NT2/D1 (cell line): ENCODE data around the gene GAS6.
"Not testable (repeated sequence)": the region's sequence is repeated elsewhere in the genome, so short reads cannot be mapped to it uniquely, and the experiment has no call there.

Source experiments
- DNase-seq: peaks from one replicate; pipeline ENCODE4 v3.0.0-alpha.2; 2011; ENCODE audit warnings: low read depth, low spot score
- H3K27me3 ChIP-seq: 2 replicates; pipeline ENCODE4 v1.6.0; 2011; ENCODE audit warnings: mild to moderate bottlenecking; ENCODE audit not compliant: insufficient read length, insufficient read depth
- H3K36me3 ChIP-seq: 2 replicates; pipeline ENCODE4 v1.6.1; 2011; ENCODE audit warnings: mild to moderate bottlenecking, low read length, mixed read lengths; ENCODE audit not compliant: insufficient read depth, insufficient read length
- H3K4me1 ChIP-seq: 2 replicates; pipeline ENCODE4 v1.5.1; 2011; ENCODE audit not compliant: insufficient read depth, insufficient read length
- H3K4me3 ChIP-seq: 2 replicates; pipeline ENCODE4 v1.5.1; 2011; ENCODE audit warnings: low read depth; ENCODE audit not compliant: insufficient read length
- H3K9ac ChIP-seq: 2 replicates; pipeline ENCODE4 v1.6.0; 2011; ENCODE audit warnings: low read depth; ENCODE audit not compliant: insufficient read length
- H3K9me3 ChIP-seq: 2 replicates; pipeline ENCODE4 v1.5.1; 2011; ENCODE audit warnings: mild to moderate bottlenecking, low read length; ENCODE audit not compliant: insufficient read depth
- SUZ12 ChIP-seq: IDR thresholded peaks from 2 replicates; pipeline ENCODE4 v1.6.1; 2011; ENCODE audit not compliant: insufficient read length, insufficient read depth; ENCODE audit errors: extremely low read depth
- YY1 ChIP-seq: IDR thresholded peaks from 2 replicates; pipeline ENCODE4 v1.6.1; 2011; ENCODE audit not compliant: insufficient read length, insufficient read depth
- ZNF274 ChIP-seq: IDR thresholded peaks from 2 replicates; pipeline ENCODE4 v1.6.1; 2011; ENCODE audit warnings: mild to moderate bottlenecking, low read depth, low read length

The GAS6 gene

DNA sequence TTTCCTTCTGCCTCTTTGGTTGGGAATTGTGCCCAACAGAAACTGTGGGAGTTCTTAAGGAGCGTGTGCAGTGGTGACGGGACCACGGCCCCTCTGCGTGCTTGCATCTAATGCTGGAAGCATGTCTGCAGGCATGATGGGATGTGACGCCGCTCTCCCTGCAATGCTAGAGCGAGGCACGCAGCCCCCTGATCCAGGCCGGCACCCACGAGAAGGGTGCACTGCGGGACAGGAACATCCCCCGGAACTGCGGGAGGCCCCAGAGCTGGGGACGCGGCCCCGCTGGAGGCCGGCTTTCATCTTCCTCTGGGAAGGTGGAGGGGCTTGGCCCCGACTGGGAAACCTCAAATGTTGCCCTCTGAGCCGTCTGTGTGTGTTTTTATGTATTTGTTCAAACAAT is 72.1 kb downstream of the GAS6 start:
- Histone ChIP-seq H3K27me3 (no peaks in the 10 kb centered on the region), H3K4me1 (no peaks in the 10 kb centered on the region), H3K4me3 (no peak overlapping the region), H3K36me3 (no peaks in the 10 kb centered on the region), H3K9me3 (no peaks in the 10 kb centered on the region), H3K9ac (no peak overlapping the region)
- TF ChIP-seq SUZ12 (no peak), YY1 (no peak)
- no peak for DNase-seq

DNA sequence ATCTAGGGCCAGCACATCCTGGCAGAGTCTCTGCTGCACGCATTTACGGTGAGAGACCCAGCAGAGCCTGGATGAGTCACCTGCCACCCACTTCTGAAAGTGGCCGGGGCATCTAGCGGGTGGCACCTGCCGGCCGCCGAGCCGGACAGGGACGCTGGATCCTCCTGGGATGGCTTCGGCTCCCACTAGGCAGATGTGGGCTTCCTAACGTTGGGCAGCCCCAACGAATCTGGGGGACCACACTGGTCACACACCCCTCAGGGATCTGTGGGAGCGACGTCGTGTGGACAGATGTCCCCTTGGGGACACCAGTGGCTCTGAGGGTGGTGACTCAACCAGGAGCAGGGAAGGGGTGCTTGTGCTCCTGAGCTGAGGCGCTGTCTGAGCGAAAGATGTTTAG is 72.7 kb downstream of the GAS6 start:
- Histone ChIP-seq H3K4me3 (no peak overlapping the region), H3K27me3 (no peaks in the 10 kb centered on the region), H3K9me3 (no peaks in the 10 kb centered on the region), H3K4me1 (no peaks in the 10 kb centered on the region), H3K9ac (no peak overlapping the region), H3K36me3 (no peaks in the 10 kb centered on the region)
- TF ChIP-seq SUZ12: no peak
- no peak for TF ChIP-seq ZNF274
- TF ChIP-seq YY1: no peak
- no peak for DNase-seq

DNA sequence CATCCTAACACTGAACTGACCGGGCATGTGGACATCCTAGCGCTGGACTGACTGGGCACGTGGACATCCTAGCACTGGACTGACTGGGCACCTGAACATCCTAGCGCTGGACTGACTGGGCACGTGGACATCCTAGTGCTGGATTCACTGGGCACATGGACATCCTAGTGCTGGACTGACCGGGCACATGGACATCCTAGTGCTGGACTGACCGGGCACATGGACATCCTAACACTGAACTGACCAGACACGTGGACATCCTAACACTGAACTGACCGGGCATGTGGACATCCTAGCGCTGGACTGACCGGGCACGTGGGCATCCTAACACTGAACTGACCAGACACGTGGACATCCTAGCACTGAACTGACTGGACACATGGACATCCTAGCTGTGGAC is 73.9 kb downstream of the GAS6 start:
- not testable (repeated sequence) for H3K4me1 ChIP-seq, H3K4me3 ChIP-seq, H3K27me3 ChIP-seq, H3K36me3 ChIP-seq, H3K9me3 ChIP-seq, DNase-seq, H3K9ac ChIP-seq

- no peaks in the 10 kb centered on the region for H3K4me1 ChIP-seq
- H3K9me3 ChIP-seq: peaks cover 14% of the 10 kb centered on the region; the same call in 1 of the 2 replicates
- H3K27me3 ChIP-seq: no peaks in the 10 kb centered on the region
- no peaks in the 10 kb centered on the region for H3K36me3 ChIP-seq
- no peak for TF ChIP-seq ZNF274
- no peak for TF ChIP-seq SUZ12
- no peak for TF ChIP-seq YY1
- no peak overlapping the region for H3K4me3 ChIP-seq
- H3K9ac ChIP-seq: no peak overlapping the region
- DNase-seq: no peak
These were observed 74.7 kb downstream of the GAS6 start for GRCh38 chr13:113789167-113789566.

GRCh38 chr13:113788413-113789135 is 75.3 kb downstream of the GAS6 start:
- TF ChIP-seq YY1 (no peak), SUZ12 (no peak), ZNF274 (no peak)

GRCh38 chr13:113787694-113788093 is 76.2 kb downstream of the GAS6 start:
- no peak for TF ChIP-seq ZNF274
- no peak for TF ChIP-seq YY1
- DNase-seq: no peak
- H3K9ac ChIP-seq: no peak overlapping the region
- H3K9me3 ChIP-seq: peaks cover 17% of the 10 kb centered on the region; the same call in 1 of the 2 replicates
- H3K4me3 ChIP-seq: no peak overlapping the region
- no peaks in the 10 kb centered on the region for H3K4me1 ChIP-seq
- H3K36me3 ChIP-seq: no peaks in the 10 kb centered on the region
- H3K27me3 ChIP-seq: no peaks in the 10 kb centered on the region

More at GRCh38 chr13:113788413-113789135, 75.3 kb downstream of the GAS6 start:
- DNase-seq: no peak
- Histone ChIP-seq H3K4me1 (no peaks in the 10 kb centered on the region), H3K9ac (no peak overlapping the region), H3K4me3 (no peak overlapping the region), H3K27me3 (no peaks in the 10 kb centered on the region), H3K36me3 (no peaks in the 10 kb centered on the region), H3K9me3 (peaks cover 17% of the 10 kb centered on the region; the same call in 1 of the 2 replicates)

- no peak for TF ChIP-seq SUZ12
- TF ChIP-seq ZNF274: no peak
- TF ChIP-seq YY1: no peak
- no peak for DNase-seq
- no peaks in the 10 kb centered on the region for H3K27me3 ChIP-seq
These were observed 77.5 kb downstream of the GAS6 start for GRCh38 chr13:113786262-113786841.

More at GRCh38 chr13:113786262-113786841, 77.5 kb downstream of the GAS6 start:
- no peaks in the 10 kb centered on the region for H3K36me3 ChIP-seq
- peaks cover 17% of the 10 kb centered on the region; the same call in 1 of the 2 replicates for H3K9me3 ChIP-seq
- no peak overlapping the region for H3K4me3 ChIP-seq
- H3K4me1 ChIP-seq: no peaks in the 10 kb centered on the region
- no peak overlapping the region for H3K9ac ChIP-seq
